Caco-2 (cell line): ENCODE data around the gene ANO1. TPM values are rescaled to one million over a fixed set of nuclear protein-coding genes. Genes with fewer than 3 reads are reported as not detected.

Experiments
- BruUV-seq: library from RNA; stranded (reverse); fragments of 400-500 nt; replicated peaks from 2 replicates; lab custom pipeline; 2021; lab: Mats Ljungman, UMichigan
- CTCF ChIA-PET: fragments of 300-600 bp; sonication (Branson Sonifier 250); formaldehyde crosslinking; loops from one replicate; lab custom pipeline; 2022; ENCODE audit warnings: antibody characterized with exemption; lab: Charles Lee
- POLR2A ChIA-PET: fragments of 300-600 bp; sonication (Branson Sonifier 250); formaldehyde crosslinking; loops from one replicate; lab custom pipeline; 2022; ENCODE audit warnings: antibody characterized with exemption; lab: Charles Lee
- DNase-seq, 2 experiments: peaks; one replicate each; pipeline versions ENCODE4 v3.0.0 to v3.0.0-alpha.2; 2020 to 2022
- H3K27me3 ChIP-seq: replicated peaks from 2 replicates; pipeline ENCODE4 v1.6.0; 2011; ENCODE audit warnings: low read length; ENCODE audit not compliant: control insufficient read depth, insufficient read depth
- H3K36me3 ChIP-seq: 2 replicates; pipeline ENCODE4 v1.5.1; 2011; ENCODE audit warnings: low read length; ENCODE audit not compliant: control insufficient read depth, insufficient read depth
- H3K4me1 ChIP-seq: fragments of 250-450 bp; sonication (Bioruptor Pico); 2 replicates; pipeline ENCODE4 v1.5.1; 2020; ENCODE audit warnings: mild to moderate bottlenecking
- H3K4me3 ChIP-seq: 2 replicates; pipeline ENCODE4 v1.5.1; 2011; ENCODE audit warnings: low read depth, mild to moderate bottlenecking, control low read depth, low read length
- H3K9me3 ChIP-seq: fragments of 250-450 bp; sonication (Bioruptor Pico); 2 replicates; pipeline ENCODE4 v1.5.1; 2020; ENCODE audit warnings: mild to moderate bottlenecking, moderate library complexity
- H3K27ac Mint-ChIP-seq: one replicate; pipeline ENCODE4 v1.8.0; 2022; ENCODE audit warnings: mixed read lengths; ENCODE audit not compliant: unreplicated experiment
- H3K27me3 Mint-ChIP-seq: one replicate; pipeline ENCODE4 v1.8.0; 2022; ENCODE audit warnings: mixed read lengths; ENCODE audit not compliant: insufficient read depth, unreplicated experiment
- H3K36me3 Mint-ChIP-seq: one replicate; pipeline ENCODE4 v1.8.0; 2022; ENCODE audit warnings: mild to moderate bottlenecking, mixed read lengths; ENCODE audit not compliant: insufficient read depth, unreplicated experiment
- H3K4me1 Mint-ChIP-seq: one replicate; pipeline ENCODE4 v1.8.0; 2022; ENCODE audit warnings: low read depth, mixed read lengths; ENCODE audit not compliant: unreplicated experiment
- H3K4me3 Mint-ChIP-seq: one replicate; pipeline ENCODE4 v1.8.0; 2022; ENCODE audit warnings: mild to moderate bottlenecking, moderate library complexity, mixed read lengths; ENCODE audit not compliant: unreplicated experiment
- H3K9me3 Mint-ChIP-seq: one replicate; pipeline ENCODE4 v1.8.0; 2022; ENCODE audit warnings: mixed read lengths; ENCODE audit not compliant: unreplicated experiment
- CTCF ChIP-seq, 2 experiments: fragments of 200-600 bp in 1 of 2; IDR thresholded peaks; 1 replicate in 1 of 2; 2 replicates in 1 of 2; pipeline versions ENCODE4 v1.5.1 to v1.8.0; 2011 to 2022; ENCODE audit warnings: antibody characterized with exemption in 1 of 2, control low read depth in 1 of 2, inconsistent platforms in 1 of 2, low read depth in 1 of 2, low read length in 1 of 2, mild to moderate bottlenecking in 1 of 2, moderate library complexity in 1 of 2; ENCODE audit not compliant: insufficient read depth in 1 of 2, severe bottlenecking in 1 of 2, unreplicated experiment in 1 of 2
- intact Hi-C: fragments of 100-400 bp; cut with micrococcal nuclease; formaldehyde crosslinking; loops from one replicate; pipeline ENCODE4 v1.10.0; 2022; ENCODE audit not compliant: unreplicated experiment
- total RNA-seq: library from RNA; stranded (reverse); gene quantifications from 2 replicates; pipeline ENCODE4 v1.2.3, GENCODE V29; 2022

ANO1 gene
- total RNA-seq, 1 experiment from 2014 or later, result 8.4 TPM

- POLR2A ChIA-PET, result no interaction called here
- Mint-ChIP-seq H3K27me3 (no peaks in the 10 kb centered on the region), H3K4me3 (no peak overlapping the region), H3K9me3 (no peaks in the 10 kb centered on the region), H3K36me3 (no peaks in the 10 kb centered on the region), H3K4me1 (no peaks in the 10 kb centered on the region), H3K27ac (no peak overlapping the region)
- Histone ChIP-seq H3K36me3 (no peaks in the 10 kb centered on the region), H3K4me3 (no peak overlapping the region), H3K27me3 (no peaks in the 10 kb centered on the region), H3K9me3 (no peaks in the 10 kb centered on the region), H3K4me1 (peaks cover 9% of the 10 kb centered on the region)
- CTCF ChIA-PET, result interaction anchor here (0.7 kb wide), 1 partner anchor 9 kb away, joined by 5 read pairs; no protein-coding TSS in a partner anchor
- intact Hi-C loops, result no loop called here
- no peak for DNase-seq
- no peak for TF ChIP-seq CTCF (IDR thresholded peaks at IDR 0.05; ENCODE audit: insufficient read depth in 1 of 2, low read depth in 1 of 2, low read length in 1 of 2, severe bottlenecking in 1 of 2, unreplicated experiment in 1 of 2)
- no TSS peak for BruUV-seq
Measured at GRCh38 chr11:70132641-70133040, 54.5 kb downstream of the ANO1 start.

- H3K27me3 ChIP-seq, result no peaks in the 10 kb centered on the region
- H3K9me3 ChIP-seq, result no peaks in the 10 kb centered on the region
- CTCF ChIA-PET, result interaction anchor here (0.6 to 0.8 kb wide), 2 partner anchors 33 to 41 kb away, joined by 4 to 5 read pairs; no protein-coding TSS in a partner anchor
- Mint-ChIP-seq H3K4me1 (no peaks in the 10 kb centered on the region), H3K27me3 (no peaks in the 10 kb centered on the region), H3K36me3 (no peaks in the 10 kb centered on the region), H3K4me3 (no peak overlapping the region), H3K27ac (no peak overlapping the region), H3K9me3 (no peaks in the 10 kb centered on the region)
- POLR2A ChIA-PET, result no interaction called here
- intact Hi-C loops, result no loop called here
- DNase-seq, result no peak
- no peak overlapping the region for H3K4me3 ChIP-seq
- H3K36me3 ChIP-seq, result no peaks in the 10 kb centered on the region
- TF ChIP-seq CTCF (IDR thresholded peaks at IDR 0.05; ENCODE audit: insufficient read depth in 1 of 2, low read depth in 1 of 2, low read length in 1 of 2, severe bottlenecking in 1 of 2, unreplicated experiment in 1 of 2), result no peak
- no TSS peak for BruUV-seq
- H3K4me1 ChIP-seq, result no peaks in the 10 kb centered on the region
Measured at GRCh38 chr11:70133771-70134335, 55.7 kb downstream of the ANO1 start.

GRCh38 chr11:70134490-70134889 lies 56.4 kb downstream of the ANO1 start:
- Mint-ChIP-seq H3K4me1 (no peaks in the 10 kb centered on the region), H3K36me3 (no peaks in the 10 kb centered on the region), H3K27ac (no peak overlapping the region), H3K9me3 (no peaks in the 10 kb centered on the region), H3K4me3 (no peak overlapping the region), H3K27me3 (no peaks in the 10 kb centered on the region)
- ChIA-PET POLR2A (no interaction called here), CTCF (interaction anchor here (0.6 kb wide), 1 partner anchor 33 kb away, joined by 4 read pairs; no protein-coding TSS in a partner anchor)
- H3K9me3 ChIP-seq, result no peaks in the 10 kb centered on the region
- intact Hi-C loops, result no loop called here
- TF ChIP-seq CTCF (IDR thresholded peaks at IDR 0.05; ENCODE audit: insufficient read depth in 1 of 2, low read depth in 1 of 2, low read length in 1 of 2, severe bottlenecking in 1 of 2, unreplicated experiment in 1 of 2), result no peak
- DNase-seq, result no peak
- no TSS peak for BruUV-seq
- H3K27me3 ChIP-seq, result no peaks in the 10 kb centered on the region
- no peaks in the 10 kb centered on the region for H3K36me3 ChIP-seq
- no peak overlapping the region for H3K4me3 ChIP-seq
- H3K4me1 ChIP-seq, result no peaks in the 10 kb centered on the region
